Left ventricle myocardium superior (tissue), 1 donor: ENCODE measurements around the gene GFRA3. TPM values are rescaled to one million over a fixed set of nuclear protein-coding genes. Genes with fewer than 3 reads are reported as not detected.
"Not testable (repeated sequence)": the region's sequence is repeated elsewhere in the genome, so short reads cannot be mapped to it uniquely, and the experiment has no call there.

Experiments
- ATAC-seq: fragments of 200-7000 bp; cut with Tn5 transposase; one replicate; pipeline ENCODE4 v1.9.1; 2020; ENCODE audit warnings: mild to moderate bottlenecking, moderate library complexity
- DNase-seq: peaks from one replicate; pipeline ENCODE4 v3.0.0-alpha.2; 2020
- intact Hi-C: fragments of 100-400 bp; cut with micrococcal nuclease; formaldehyde crosslinking; loops from one replicate; pipeline ENCODE4 v1.11.0; 2022
- long read RNA-seq: library from polyadenylated mRNA; unstranded; transcript quantifications from one replicate; pipeline ENCODE4 v2.0.0, GENCODE V29; 2021
- total RNA-seq: library from RNA; stranded (reverse); fragmentation: NEBNext Ultra II Directional; extraction: Animal tissue kit (Norgen Biotek cat#: 25700); gene quantifications from one replicate; pipeline ENCODE4 v1.2.1, GENCODE V29; 2021
- donor health status: DM: no; HTN: yes; CAD: no; lungs with severe emphysema.

Gene GFRA3, protein sequence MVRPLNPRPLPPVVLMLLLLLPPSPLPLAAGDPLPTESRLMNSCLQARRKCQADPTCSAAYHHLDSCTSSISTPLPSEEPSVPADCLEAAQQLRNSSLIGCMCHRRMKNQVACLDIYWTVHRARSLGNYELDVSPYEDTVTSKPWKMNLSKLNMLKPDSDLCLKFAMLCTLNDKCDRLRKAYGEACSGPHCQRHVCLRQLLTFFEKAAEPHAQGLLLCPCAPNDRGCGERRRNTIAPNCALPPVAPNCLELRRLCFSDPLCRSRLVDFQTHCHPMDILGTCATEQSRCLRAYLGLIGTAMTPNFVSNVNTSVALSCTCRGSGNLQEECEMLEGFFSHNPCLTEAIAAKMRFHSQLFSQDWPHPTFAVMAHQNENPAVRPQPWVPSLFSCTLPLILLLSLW
- 0.72 TPM for total RNA-seq
- long read RNA-seq, partial matches to known transcripts = 0 of 1 reads
- long read RNA-seq, other reads (novel, unspliced or antisense) = 0 of 1 reads

GRCh38 chr5:138274189-138274853 lies at the start of gene GFRA3:
GFRA3 (minus strand) TSS chr5:138274621; CDS start chr5:138274424, 197 bp downstream.
- no peak for DNase-seq
- peak; percentile 43 for ATAC-seq
- intact Hi-C loops = loop anchor here (10.0 kb wide), 1 partner anchor 50 kb away; no protein-coding TSS in a partner anchor

GRCh38 chr5:138318211-138318610 lies 43.8 kb upstream of the GFRA3 start:
- ATAC-seq, DNase-seq, intact Hi-C loops: not testable (repeated sequence)

DNA sequence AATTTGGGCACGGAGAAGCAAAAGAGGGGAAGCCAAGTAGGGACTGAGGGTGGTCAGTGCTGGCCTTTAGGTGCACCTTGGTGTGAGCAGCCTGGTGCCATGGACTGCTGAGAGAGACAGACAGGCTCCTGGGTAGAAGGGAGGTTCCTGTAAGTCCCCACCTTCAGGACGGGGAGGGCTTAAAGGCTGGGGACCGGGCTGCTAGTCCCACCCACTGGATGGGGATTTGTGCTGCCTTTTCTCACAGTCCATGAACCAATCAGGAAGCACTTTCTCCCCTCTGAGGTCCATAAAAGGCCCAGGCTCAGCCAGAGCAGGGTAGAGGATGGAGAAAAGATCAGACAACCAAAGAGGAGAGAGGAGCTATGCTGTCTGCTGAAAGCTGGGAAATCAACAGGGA lies 41.9 kb upstream of the GFRA3 start:
- intact Hi-C loops = no loop called here
- ATAC-seq = no peak
- DNase-seq = no peak

DNA sequence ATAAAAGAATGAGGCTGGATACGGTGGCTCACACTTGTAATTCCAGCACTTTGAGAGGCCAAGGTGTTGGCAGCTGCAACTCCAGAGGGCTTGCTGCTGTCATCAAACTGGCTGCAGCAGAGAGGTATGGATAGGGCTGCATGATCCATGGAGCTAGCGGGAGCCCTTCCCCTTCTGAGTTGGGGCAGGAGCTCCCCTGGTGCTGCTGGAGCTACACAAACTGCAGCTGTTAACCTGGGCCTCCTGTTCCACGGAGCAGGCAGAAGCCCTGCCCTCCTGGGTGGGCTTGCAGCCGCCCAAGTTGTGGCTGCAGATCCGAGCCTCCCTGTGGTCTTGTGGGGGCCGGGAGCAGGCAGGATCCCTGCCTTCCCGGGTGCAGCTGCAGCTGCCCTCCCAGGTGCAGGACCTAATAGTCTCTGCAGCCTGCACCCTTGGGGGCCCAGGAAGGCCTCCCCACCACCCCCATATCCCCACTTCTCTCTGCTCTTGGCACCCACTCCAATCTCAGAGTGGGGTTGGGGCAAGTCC lies 41.4 kb upstream of the GFRA3 start:
- ATAC-seq = no peak
- intact Hi-C loops = no loop called here
- no peak for DNase-seq

GRCh38 chr5:138305797-138306196 lies 31.4 kb upstream of the GFRA3 start:
- ATAC-seq (peak; percentile 98), DNase-seq (peak; percentile 86)
- intact Hi-C loops = no loop called here

DNA sequence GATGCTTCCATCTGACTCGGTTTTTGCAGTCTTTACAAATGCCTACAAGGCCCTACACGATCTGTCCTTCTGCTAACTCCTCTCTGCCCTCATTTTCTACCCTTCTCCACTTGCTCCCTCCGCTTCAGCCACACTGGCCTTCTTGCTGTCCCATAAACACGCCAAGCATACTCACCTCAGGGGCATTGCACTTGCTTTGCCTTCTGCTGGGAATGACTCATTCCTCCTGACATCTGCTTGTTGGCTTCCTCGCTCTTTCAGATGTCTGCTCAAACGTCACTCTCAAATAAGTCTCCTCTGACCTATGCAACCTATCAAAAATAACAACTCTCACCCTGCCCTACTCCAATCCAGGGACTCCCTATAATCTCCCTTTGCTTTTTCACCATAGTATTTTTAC lies 29.0 kb upstream of the GFRA3 start:
- intact Hi-C loops = no loop called here
- ATAC-seq (no peak), DNase-seq (no peak)

- intact Hi-C loops = no loop called here
- ATAC-seq = no peak
These were observed 14.9 kb upstream of the GFRA3 start for GRCh38 chr5:138289296-138289695.

GRCh38 chr5:138287246-138287645 lies 12.8 kb upstream of the GFRA3 start:
- DNase-seq = no peak
- ATAC-seq = no peak
- intact Hi-C loops = no loop called here

More at GRCh38 chr5:138289296-138289695, 14.9 kb upstream of the GFRA3 start:
- DNase-seq = no peak

GRCh38 chr5:138282920-138283742 lies 8.7 kb upstream of the GFRA3 start:
- ATAC-seq (peak; percentile 88), DNase-seq (peak; percentile 38)
- intact Hi-C loops = no loop called here

DNA sequence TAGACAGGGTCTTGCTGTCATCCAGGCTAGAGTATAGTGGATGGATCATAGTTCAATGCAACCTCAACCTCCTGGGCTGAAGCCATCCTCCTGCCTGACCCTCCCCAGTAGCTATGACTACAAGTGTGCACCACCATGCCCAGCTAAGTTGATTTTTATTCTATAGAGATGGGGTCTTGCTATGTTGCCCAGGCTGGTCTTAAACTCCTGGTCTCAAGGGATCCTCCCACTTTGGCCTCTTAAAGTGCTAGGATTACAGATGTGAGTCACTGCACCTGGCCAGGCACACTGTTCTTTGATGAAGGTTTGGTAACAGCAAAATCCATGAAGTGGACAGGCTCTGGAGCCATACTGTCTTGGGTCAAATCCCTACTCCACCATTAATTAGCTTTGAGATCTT lies 6.5 kb upstream of the GFRA3 start:
- intact Hi-C loops = no loop called here
- DNase-seq (no peak), ATAC-seq (no peak)

GRCh38 chr5:138276402-138277054 lies 2.1 kb upstream of the GFRA3 start:
- intact Hi-C loops = loop anchor here (10.0 kb wide), 1 partner anchor 52 kb away; no protein-coding TSS in a partner anchor
- peak; percentile 75 for ATAC-seq
- DNase-seq = no peak

GRCh38 chr5:138275895-138276294 lies 1.5 kb upstream of the GFRA3 start:
- no peak for ATAC-seq
- intact Hi-C loops = loop anchor here (10.0 kb wide), 1 partner anchor 51 kb away; no protein-coding TSS in a partner anchor
- DNase-seq = no peak

DNA sequence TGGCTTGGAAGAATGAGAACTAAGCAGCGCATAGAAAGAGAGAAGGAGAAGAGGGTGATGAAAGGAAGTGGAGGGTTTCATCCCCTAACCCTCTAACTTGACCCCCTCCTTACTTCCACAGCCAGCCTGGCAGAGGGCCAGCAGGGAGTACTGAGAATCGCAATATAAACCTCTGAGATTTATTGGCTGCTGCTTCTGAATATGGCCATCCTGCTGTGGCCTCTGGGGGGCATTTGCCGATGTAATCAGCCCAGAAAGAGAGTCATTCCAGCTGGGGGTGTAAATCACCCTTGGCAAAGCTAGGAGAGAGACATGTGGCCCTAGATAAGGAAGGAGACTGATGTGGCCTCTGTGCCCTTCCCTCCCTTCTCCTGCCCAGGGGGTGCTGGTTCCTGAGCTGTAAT lies 960 bp upstream of the GFRA3 start:
- intact Hi-C loops = loop anchor here (10.0 kb wide), 1 partner anchor 51 kb away; no protein-coding TSS in a partner anchor
- peak; percentile 52 for ATAC-seq
- no peak for DNase-seq

DNA sequence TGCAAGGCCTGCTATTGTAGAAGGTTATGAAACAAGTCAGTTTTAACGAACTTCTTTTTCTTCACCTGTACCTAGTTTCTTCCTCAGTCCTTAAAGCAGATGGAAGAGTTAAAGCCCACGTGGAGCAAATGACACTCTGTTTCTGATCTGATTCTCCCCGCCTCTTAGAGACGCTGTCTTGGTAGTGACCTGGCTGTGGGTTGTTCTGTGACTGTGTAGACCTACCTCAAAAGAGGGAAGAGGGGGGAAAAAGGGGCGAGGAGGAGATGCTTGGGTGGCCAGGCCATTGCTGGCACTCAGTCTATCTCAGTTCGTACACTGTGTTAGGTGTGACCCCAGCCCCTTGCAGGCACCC lies 610 bp downstream of the GFRA3 start:
- DNase-seq (no peak), ATAC-seq (no peak)
- intact Hi-C loops = loop anchor here (10.0 kb wide), 1 partner anchor 49 kb away; no protein-coding TSS in a partner anchor

GRCh38 chr5:138272681-138273080 lies 1.7 kb downstream of the GFRA3 start:
- no peak for DNase-seq
- ATAC-seq = no peak
- intact Hi-C loops = loop anchor here (10.0 kb wide), 1 partner anchor 48 kb away; no protein-coding TSS in a partner anchor

DNA sequence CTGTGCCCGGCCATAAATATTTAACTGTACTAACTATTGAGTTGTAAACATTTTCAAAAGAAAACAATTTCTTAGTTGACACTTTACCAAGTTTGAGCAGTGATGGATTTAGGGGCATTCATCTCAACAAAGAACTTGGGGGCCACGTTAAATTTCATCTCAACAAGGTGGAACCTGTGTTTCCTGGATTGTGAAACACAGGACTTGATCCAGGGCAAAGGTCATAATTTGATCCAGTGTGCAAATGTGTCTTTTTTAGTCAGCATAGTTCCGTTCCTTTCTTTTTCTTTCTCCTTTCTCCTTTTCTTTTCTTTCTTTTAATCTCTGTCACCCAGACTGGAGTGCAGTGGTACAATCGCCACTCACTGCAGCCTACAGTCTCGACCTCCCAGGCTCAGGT lies 3.1 kb downstream of the GFRA3 start:
- no peak for DNase-seq
- intact Hi-C loops = loop anchor here (10.0 kb wide), 1 partner anchor 46 kb away; no protein-coding TSS in a partner anchor
- no peak for ATAC-seq

- intact Hi-C loops = no loop called here
- ATAC-seq (no peak), DNase-seq (no peak)
These were observed 10.2 kb downstream of the GFRA3 start for GRCh38 chr5:138264183-138264582.

- ATAC-seq = no peak
- intact Hi-C loops = no loop called here
- no peak for DNase-seq
These were observed 10.8 kb downstream of the GFRA3 start for GRCh38 chr5:138263581-138263980.
